Activated naive CD4-positive, alpha-beta T cell (primary cell): Measurements from ENCODE around the gene OXCT2.

Source experiments
- DNase-seq, 4 experiments: peaks; one replicate each; lab custom pipeline; 2025; lab: John Stamatoyannopoulos, UW

Gene OXCT2

GRCh38 chr1:39762550-39763540, 8.3 kb downstream of the OXCT2 start:
- DNase-seq: no peak

GRCh38 chr1:39761557-39762260, 9.4 kb downstream of the OXCT2 start:
- no peak for DNase-seq

- no peak for DNase-seq
Observed at GRCh38 chr1:39761016-39761415, 10.1 kb downstream of the OXCT2 start.

- no peak for DNase-seq
Observed at GRCh38 chr1:39760074-39761008, 10.8 kb downstream of the OXCT2 start.

- DNase-seq: no peak
Observed at GRCh38 chr1:39759436-39759726, 11.8 kb downstream of the OXCT2 start.

GRCh38 chr1:39758556-39759435, 12.4 kb downstream of the OXCT2 start:
- no peak for DNase-seq

- DNase-seq: no peak
Observed at GRCh38 chr1:39757501-39757900, 13.6 kb downstream of the OXCT2 start.

GRCh38 chr1:39755965-39756659, 15.0 kb downstream of the OXCT2 start:
- no peak for DNase-seq

DNA sequence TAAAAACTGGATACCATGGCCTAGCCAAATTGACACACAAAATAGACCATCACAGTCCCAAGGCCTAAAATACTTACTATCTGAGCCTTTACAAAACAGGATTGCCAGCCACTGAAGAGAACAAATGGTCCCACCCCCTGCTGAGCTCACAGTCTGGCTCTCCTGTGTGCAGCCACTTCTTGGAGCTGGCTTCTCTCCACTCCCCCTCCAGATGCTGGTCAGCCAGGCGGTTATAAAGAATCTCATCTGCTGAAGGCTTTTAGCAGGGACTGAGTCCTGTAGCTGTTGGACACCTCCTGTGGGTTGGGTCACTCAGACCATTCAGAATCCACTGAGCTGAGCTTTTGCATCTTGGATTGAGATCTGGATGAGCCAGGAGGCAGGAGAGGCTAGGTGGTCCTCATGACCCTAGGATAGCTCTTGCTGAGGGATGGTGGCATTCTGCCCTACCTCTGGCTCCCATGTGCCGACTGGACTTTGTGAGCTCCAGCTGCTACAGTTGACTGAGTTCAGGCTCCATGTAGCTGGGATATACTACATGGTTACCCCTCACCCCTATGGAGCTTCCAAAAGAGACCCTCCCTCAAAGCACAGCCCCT, 16.1 kb downstream of the OXCT2 start:
- no peak for DNase-seq

- no peak for DNase-seq
Observed at GRCh38 chr1:39754026-39754570, 17.1 kb downstream of the OXCT2 start.

DNA sequence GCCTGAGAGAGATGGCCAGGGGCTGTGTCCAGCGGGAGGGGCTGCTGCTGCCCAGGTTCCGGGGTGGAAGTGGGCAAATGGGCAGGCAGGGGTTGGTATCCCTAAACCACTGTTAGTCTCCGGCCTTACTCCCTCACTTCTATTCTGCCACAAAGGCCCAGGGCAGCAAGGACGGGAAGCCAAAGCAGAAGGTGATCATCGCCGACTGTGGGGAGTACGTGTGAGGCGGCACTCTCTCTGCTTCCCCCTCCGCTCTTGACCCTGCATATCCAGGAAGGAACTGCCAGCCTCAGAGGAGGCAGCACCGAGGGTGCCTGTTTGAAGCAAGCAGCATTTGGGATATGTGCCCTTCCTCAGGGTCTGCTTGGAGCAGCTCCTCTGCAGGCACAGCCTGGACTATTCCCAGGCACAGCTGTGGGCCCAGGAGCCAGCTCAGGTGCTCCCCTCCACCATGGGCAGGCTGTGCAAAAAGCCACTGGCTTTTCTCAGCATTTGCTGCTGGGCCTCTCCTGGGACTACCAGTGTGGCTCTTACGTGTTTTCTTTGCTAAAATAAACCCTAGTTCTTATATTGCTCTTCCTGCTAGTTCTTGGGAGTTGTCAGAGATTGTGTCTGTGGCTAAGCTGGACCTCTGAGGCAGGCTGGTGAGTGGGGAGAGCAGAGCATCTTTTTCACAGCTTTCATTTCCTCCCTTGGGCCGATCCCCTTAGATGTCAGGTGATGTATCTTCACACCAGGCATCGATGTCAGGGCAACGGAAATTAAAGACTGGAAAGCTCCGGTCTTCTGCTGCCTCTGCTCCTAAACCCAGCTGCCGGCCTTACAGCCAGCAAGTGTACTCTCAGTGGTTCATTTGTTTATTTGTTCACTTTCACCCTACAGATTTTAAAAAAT, 17.8 kb downstream of the OXCT2 start:
- no peak for DNase-seq

- DNase-seq: no peak
Observed at GRCh38 chr1:39752703-39753102, 18.4 kb downstream of the OXCT2 start.

GRCh38 chr1:39751595-39751994, 19.6 kb downstream of the OXCT2 start:
- no peak for DNase-seq

- DNase-seq: no peak
Observed at GRCh38 chr1:39745016-39745670, 26.0 kb downstream of the OXCT2 start.

DNA sequence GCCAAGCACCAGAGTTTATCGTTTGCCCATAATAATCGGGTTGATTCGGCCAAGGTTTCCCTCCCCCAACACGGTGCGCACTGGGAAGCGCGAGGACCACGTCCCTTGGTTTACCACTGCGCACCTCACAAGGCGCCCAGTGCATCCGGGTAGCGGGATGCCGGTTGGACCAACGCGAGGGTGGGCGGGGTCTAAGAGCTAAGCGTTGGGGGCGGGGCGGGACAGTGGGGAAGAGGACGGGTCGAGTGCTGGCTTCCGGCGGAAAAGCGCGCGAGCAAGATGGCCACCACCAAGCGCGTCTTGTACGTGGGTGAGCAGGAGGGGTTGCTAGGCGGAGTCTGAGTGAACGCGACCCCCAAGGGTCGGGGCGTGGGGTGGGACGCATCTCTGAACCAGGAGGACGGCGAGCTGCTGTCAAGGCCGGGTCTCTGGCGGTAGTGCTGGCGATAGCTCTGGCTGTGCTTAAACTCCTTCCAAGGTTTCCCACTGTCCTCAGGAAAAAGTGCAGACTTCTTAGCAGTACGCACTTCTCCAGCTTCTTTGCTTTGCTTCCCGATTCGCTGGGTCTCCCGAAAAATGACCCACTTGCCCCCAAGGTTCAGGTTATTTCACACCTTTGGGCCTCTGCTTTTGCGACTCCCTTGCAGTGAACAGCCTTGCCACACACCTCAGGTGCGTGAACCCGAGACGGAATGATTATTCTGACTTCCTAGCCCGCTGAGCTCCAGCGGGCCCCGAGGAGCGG, 32.4 kb downstream of the OXCT2 start, which contains the start of gene PPIE:
TSS of gene PPIE (plus strand) at position 261 of the 745 bp plus-strand sequence. CDS start at position 280, 19 bp downstream.
- DNase-seq: peak; percentile 86 to 93 (median 93)

DNA sequence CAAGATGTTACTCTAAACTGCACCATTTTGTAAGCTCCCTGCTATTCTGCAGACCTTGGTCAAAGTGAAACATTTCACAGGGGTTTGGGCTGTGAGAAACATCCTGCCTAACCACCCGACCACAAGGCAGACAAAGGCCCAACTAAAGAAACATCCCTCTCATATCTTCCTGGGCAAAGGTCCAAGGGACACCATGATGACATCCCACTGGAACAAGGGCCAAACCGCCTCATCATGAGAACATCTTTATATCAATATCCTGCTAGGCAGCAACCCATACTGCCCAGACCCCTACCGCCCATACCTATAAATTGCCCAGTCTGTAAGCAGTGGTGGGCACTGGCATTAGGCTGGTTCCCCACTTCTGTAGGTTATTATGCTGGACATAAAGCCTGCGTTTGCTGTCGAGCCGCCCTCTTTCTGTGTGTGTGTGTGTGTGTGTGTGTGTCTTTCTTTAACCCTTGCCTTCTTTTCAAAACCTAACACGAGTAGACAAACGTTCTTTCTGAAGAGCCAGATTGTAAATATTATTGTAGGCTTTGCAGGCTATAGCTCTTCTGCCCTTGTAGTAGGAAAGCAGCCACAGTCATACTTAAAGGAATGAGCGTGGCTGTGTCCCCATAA, 33.5 kb downstream of the OXCT2 start:
- no peak for DNase-seq

GRCh38 chr1:39735731-39736130, 35.4 kb downstream of the OXCT2 start:
- no peak for DNase-seq
